Epithelial cell of prostate (primary cell): ENCODE measurements around the gene SHPK.

Source experiments
- DNase-seq: peaks from one replicate; pipeline ENCODE4 v3.0.0-alpha.2; 2011; ENCODE audit warnings: low read depth, low spot score
- H3K27ac ChIP-seq: fragments of 450-650 bp; 2 replicates; pipeline ENCODE4 v1.5.1; 2017; ENCODE audit warnings: mild to moderate bottlenecking

SHPK gene

DNA sequence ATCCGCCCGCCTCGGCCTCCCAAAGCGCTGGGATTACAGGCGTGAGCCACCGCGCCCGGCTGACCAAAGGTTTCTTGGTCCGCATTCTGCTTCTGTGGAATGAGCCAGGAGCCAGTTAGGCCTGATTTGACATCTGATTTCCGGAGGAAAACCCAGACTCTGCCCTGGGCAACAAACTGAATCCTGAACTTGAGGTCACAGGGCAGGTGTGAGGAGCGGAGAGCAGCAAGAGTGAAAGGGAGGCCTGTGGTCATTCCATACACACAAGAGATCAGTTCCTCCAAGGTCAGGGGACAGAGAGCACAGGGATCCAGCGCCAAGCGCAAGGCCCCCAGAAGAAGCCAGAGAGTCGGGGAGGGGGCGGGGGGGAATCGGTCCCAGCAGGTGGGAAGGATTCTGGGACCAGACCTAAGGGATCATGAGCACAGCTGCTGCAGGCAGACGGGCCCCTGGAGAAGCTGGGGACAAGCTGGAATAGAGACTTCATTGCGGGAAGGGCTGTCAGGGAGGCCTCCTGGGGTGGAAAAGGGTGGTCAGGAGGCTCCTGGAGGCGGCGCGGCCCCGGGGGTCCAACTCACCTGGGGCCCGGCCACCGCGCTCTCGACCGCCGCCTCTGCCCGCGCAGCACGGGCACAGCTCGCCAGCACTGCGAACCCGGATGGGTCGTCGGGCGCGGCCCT, 436 bp downstream of the SHPK start:
- no peak for DNase-seq
- H3K27ac ChIP-seq: peak overlapping the region; percentile 95

DNA sequence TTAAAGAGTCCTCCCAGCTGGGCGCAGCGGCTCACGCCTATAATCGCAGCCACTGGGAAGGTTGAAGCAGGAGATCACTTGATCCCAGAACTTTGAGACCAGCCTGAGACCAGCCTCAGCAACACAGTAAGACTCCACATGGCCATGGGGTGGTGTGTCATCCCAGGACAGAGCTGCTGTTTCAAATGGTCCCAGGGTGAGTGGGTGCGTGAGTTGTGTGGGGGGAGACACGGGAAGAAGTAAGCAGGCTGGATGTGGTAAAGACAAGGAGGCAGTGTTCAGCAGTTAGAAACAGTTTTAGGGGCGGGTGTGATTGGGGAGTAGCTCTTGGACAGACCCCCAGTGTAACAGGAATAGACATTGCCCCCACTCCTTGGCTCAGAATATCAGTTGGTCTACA, 3.8 kb downstream of the SHPK start:
- no peak for DNase-seq
- H3K27ac ChIP-seq: no peak overlapping the region

DNA sequence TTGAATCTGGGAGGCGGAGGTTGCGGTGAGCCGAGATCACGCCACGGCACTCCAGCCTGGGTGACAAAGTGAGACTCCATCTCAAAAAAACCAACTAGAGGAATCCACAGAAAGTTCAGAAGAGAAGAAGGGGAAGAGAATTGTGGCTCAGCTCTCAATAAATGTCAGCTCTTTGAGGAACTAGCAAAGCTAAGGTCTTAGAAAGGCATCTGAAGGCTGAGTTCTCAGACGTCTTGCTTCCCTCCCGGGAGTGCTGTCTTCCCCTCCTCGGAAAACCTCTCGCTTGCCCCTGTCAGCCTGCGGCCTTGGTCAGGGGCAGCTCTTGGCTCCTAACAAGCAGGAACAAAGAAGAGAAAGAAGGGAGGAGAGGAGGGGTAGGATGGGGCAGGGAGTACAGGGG, 5.3 kb downstream of the SHPK start:
- no peak for DNase-seq
- no peak overlapping the region for H3K27ac ChIP-seq

DNA sequence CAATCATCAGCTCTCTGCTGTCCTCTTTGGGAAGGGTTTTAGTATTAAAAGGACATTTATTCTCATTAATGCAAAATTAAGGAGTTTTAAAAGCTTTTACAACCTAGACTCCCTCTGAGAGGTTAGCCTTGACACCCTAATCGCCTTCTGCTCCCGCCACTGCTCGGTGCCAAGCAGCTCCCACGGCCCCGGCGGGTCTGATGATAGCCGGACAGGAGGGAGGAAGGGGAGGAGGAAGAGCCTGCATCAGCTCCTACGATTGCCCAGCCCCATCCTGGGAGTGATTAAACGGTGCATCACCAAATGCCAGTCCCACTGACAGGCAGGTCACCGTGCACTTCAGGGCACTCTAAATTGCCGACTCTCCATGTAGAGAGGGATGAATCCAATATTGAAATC, 8.3 kb downstream of the SHPK start:
- DNase-seq: no peak
- H3K27ac ChIP-seq: no peak overlapping the region

DNA sequence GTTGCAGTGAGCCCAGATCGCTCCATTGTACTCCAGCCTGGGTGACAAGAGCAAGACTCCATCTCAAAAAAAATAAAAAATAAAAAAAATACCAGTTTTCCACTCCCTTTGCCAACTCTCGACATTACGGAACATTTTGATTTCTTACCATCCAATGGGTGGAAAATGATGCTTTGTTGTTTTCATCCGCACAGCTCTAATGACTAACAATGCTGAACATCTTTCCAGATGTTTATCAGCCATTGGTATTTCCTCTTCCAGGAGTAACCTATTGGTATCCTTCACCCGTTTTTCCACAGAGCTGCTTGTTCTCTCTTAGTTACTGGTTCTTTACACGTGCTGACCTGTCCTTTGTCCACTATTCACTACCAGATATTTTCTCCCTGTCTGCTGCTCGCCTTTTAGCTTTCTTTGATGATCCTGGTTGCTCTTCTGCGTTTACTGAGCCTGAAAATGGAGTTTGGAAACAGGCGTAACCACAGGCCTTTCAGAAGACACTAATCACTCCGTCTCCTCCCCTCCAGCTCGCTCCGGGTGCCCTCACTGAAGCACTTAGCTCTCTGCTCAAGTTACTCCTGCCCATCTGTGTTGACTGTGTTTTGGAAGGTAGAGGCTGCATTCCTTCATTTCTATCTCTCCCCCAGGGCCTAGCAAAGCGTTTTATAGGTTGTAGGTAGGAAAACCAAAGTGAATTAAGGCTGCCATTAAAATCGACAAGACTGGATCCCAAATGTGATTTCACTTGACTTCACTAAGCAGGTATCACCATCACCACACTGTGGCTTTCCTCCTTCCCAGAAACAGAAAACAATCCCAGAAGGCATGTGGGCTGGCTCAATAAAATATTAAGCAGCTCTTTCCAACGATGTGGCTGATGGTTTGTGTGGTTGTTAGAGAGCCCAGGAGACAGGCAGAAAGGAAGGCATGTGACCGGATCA, 8.9 kb downstream of the SHPK start:
- H3K27ac ChIP-seq: no peak overlapping the region
- DNase-seq: no peak

DNA sequence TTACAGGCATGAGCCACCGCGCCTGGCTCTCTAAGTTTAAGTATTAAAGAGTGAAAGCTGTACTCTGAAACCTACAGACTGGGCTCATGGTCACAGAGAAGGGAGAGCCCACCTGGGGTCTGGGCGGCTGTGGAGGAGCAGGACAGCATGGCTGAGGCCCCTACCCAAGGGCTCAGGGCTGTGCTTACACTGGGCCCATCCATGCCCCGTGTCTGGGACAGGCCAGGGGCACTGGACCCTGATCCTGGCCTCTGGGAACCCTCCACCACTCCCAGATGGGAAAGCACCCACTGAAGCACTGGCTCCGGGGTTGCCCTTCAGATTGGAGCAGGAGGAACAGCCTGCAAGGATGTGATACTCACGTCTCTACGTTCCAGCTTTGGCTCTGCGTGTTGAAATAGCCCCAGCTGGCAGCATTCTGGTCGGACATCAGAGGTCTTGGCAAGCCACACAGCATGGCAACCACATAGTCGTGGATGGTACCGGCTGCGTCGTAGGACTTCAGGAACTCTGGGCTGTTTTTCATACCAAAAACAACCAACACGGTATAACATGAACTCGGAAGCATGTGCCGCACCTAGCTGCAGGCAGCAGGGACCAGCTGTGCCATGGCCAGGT, 13.0 kb downstream of the SHPK start:
- DNase-seq: no peak
- no peak overlapping the region for H3K27ac ChIP-seq

DNA sequence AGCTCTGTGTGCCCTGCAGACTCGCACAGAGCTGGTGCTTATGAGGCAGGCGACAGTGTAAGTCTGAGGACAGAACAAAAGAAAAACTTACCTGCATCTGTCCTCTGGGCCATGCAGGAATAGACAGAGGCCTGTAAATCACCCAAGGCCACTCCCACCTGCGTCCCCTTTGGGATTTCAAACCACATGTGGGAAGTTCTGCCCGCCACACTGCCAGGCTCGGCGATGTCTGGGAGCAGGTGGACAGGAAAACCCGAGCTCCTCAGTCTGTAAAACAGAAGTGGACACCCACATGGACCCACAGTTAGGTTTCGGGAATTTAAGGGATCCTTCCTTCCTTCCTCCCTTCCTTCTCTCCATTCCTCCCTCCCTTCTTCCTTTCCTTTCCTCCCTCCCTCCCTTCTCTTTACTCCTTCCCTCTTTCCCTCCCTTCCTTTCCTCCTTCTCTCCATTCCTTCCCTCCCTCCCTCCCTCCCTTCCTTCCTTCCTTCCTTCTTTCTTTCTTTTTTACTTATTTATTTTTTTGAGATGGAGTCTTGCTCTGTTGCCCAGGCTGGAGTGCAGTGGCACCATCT, 14.8 kb downstream of the SHPK start:
- DNase-seq: no peak
- no peak overlapping the region for H3K27ac ChIP-seq

DNA sequence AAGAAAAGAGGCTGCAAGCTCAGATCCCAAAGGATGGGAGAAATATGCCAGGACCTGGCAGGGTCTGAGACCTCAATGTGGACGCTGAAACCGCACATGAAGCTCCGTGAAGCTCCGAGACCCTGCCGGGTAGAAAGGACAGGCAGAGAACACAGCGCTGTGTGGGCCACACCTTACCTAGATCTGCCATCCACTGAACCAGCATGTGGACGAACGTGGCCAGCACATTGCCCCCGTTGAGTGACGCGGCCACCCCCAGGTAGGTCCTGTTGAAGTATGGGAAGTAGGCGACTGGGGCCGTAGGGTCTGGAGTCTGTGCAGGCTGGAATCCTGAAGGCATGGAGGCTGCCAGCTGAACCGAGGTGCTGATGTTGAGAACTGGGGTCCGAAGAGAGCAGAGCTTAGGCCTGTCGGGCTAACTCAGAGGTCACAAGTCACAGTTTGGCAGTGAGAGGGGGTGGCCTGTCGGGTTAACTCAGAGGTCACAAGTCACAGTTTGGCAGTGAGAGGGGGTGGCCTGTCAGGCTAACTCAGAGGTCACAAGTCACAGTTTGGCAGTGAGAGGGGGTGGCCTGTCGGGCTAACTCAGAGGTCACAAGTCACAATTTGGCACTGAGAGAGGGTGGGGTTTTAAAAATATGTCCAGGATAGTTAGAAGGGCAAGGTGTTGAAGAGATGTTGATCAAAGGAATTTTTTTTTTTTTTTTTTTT, 20.7 kb downstream of the SHPK start:
- DNase-seq: no peak
- no peak overlapping the region for H3K27ac ChIP-seq

DNA sequence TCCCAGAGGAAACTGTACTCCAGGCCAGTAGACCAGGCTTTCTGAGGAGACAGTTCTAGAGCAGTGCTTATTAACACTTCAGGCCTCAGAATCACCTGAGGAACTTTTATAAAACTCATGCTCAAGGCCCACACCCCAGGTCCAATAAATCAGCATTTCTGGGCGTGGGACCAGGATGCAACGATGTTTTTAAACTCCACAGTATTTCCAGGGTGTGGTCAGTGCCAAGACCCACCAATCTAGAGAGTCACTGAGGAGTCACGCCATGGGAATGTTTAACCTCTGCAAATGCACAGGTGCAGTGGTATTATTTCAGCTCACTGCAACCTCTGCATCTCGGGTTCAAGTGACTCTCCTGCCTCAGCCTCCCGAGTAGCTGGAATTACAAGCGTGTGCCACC, 22.9 kb downstream of the SHPK start:
- no peak overlapping the region for H3K27ac ChIP-seq
- DNase-seq: no peak

DNA sequence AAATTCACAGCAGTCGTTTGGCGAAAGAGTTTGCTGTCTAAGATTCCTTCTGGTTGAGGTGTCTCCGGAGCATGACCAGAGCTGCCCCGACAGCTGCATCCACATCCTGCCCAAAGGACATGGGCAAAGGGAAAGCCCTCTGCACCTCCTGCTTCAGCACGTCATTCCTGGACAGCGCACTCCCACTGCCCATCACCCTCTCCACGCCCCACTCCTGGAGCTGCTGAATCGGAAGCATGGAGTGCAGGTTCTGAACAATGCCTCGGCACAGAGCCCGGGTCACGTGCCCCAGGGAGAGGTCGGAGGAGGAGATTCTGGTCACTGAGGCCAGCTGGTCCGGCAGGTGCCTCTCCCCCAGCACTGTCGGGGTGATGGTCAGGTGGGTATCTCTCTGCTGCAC, 25.5 kb downstream of the SHPK start:
- no peak overlapping the region for H3K27ac ChIP-seq
- no peak for DNase-seq

DNA sequence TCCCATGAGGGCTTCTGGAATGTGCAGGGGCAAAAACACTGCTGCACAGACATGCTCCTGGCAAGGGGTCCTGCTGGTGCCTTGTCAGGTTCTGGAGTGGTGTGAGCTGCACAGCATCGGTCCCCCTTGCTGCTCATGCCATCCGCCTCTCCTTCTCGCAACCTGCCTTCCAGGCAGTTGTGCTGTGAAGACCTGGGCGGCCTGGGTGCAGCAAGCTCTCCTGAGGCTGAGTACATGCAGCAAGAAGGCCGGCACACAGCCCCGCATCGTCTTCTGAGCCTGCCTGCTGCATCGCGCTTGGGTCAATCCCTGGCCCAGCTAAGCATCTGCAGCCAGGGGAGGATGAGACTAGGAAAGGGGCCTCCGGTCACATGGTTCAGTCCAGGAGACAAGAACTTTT, 26.4 kb downstream of the SHPK start:
- DNase-seq: no peak
- H3K27ac ChIP-seq: no peak overlapping the region

DNA sequence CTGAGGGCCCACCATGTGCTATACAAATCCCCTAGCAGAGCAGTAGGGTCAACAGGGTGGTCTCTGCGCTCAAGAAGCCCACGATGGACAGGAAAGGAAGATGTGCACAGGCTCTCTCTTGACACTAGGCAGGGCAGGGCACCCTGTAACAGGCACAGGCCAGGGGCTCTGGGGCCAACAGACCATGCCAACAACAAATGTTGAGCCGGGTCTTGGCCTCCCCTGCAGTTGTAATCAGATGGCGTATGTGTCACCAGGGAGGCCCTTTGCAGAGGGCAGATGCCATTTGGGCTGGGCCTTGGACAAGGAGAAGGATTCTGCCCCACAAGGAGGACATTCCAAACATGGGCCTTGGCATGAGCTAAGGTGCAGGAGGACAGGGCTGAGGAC, 32.2 kb downstream of the SHPK start:
- no peak for DNase-seq
- H3K27ac ChIP-seq: peak overlapping the region; percentile 75

DNA sequence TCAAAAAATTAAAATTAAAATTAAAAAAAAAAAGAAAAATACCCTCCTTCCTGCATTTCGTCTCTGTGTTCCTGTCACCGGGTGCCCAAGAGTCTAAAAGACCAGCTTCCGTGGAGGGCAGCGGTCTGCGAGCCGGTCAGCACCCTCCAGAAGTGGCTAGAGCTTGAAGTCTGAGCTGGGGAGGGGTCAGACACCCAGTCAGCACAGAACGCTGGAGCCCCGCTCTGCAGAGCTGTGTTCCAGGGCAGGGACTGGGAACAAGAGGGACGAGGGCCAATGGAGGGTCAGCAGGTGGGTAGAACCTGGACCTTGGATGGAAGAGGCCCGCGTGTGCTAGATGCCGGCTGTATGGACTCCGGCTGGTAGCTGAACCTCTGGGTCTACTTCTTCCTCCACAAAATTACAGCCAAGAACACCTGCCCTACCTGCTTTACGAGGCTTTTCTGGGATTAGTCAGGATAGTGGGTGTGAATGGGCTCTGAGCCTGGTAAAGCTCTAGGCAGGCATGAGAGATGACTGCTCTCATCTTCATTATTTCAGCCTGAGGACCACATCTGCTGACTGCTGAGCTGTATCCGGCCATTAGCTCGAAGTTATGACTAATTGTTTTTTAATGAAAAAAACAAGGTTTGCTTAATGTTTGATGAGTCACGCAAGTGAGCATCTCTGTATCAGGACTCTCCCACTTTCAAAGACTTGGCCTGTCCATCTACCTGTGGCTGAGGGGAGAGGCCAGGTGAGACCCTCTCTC, 32.8 kb downstream of the SHPK start:
- peak overlapping the region; percentile 75 for H3K27ac ChIP-seq
- peak; percentile 91 for DNase-seq

DNA sequence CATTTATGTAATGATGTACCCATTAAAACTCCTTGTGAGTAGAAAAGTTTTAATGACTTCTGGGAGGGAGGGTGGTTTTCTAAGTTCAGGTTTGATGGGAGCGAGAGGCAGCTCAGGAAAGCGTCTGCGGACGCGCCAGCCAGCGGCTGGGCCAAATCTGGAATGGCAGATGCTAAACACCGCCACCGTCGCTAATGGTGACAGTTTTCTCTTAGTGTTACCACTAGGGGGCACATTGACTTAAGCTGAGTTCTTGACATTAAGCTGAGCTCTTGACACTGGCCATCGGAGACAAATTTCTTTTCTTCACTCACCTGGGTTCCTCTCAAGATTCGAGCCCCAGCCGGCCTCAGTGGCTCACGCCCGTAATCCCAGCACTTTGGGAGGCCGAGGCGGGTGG, 33.6 kb downstream of the SHPK start:
- peak overlapping the region; percentile 75 for H3K27ac ChIP-seq
- no peak for DNase-seq

DNA sequence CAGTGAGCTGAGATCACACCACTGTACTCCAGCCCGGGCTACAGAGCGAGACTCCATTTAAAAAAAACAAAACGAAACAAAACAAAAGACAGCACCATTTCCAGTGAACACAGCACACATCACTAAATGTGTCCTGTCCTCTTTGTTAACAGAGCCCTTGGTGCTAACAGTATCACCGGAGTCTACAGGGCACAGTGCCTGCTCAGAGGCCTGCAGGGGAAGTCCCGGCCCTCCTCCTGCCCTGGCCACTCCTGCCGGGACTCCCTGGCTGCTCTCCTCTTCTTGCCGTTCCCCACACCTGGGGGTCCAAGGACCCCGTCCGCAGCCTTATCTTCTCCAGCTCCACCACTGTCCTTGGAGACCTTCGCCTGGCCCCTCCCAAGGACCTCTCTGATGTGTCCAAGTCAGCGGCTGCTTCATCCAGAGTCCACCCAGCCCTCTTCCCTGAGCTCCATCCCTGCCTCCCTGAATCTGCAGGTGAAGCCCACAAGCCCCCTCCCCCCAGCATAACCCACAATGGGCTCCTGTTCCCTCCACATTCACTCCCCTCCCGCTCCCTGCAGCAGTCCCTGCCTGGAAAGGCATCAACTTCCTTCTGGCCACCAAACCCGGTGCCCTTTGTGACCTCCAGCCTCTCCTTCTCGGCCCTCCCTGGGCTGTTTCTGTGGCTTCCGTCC, 35.4 kb downstream of the SHPK start:
- DNase-seq: no peak
- no peak overlapping the region for H3K27ac ChIP-seq

DNA sequence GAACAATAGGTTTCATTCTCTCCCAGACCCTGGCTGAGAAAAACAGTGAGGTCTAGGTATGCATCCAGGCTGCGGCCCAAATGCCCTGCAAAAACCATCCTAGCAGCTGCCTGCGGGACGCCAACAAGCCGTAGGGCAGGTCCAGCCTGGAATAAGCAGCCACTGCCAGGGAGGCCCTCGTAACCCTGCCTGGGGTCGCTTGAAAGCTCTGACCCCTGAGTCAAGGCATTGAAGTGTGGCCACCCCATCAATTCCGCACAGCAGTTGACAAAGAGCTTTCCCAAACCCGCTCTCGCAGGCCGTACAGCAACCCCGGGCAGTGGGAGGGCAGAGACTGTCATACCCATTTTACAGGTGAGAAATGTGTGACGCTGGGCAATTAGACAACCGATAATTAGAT, 38.0 kb downstream of the SHPK start:
- no peak overlapping the region for H3K27ac ChIP-seq
- no peak for DNase-seq

DNA sequence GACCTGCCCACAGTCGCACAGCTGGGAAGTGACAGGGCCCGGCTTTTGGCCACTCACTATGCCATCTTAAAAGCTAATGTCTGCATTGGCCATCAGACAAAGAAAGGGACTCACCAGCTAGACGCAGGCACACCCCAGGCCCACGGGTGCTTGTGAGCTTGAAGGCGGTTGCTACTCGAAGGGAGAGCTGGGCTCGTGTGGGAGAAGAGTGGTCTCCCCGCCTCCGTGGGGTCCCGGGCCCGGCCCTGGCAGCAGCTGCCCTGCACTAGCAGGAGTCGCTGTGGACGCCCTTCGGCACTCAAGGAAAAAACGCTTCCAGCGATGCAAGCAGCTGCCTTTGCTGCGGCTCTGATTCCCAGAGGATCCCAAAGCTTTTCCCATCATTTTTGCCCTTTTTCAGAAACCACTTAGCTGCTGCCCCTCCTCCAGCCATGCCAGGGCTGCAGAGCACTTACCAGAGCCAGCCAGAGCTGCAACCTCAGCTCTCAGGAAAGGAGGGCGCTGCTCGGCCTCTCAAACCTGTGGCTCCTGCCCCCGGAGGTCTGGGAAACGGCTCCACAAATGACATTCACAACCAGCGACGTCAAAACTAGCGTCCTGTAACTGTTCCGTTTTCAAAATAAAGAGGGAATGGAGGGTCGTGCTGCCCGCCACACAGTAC, 39.1 kb downstream of the SHPK start:
- DNase-seq: no peak
- H3K27ac ChIP-seq: no peak overlapping the region

DNA sequence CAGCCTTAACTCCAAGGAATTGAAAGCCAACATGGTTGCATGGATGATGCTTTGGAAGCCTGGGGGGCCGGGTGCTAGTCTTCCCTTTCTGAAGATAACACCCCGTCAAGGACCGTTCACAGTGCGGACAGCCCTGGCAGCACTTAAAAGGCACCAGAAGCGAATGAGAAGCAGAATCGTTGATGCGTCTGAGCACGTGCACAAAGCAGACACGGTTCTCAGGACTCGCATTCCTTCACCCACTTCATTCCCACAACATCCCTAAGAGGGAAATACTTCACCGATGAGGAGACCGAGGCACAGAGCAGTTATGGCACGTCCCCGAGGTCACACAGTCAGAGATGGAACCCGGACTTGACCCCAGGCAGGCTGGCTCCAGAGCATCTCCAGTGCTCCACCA, 41.1 kb downstream of the SHPK start:
- H3K27ac ChIP-seq: no peak overlapping the region
- DNase-seq: no peak
